Pancreas (tissue), 10 donors: ENCODE measurements around the gene KCND2. TPM values are rescaled to one million over a fixed set of nuclear protein-coding genes. Genes with fewer than 3 reads are reported as not detected.

Experiments
- ATAC-seq, 4 donors: fragments of 200-7000 bp; cut with Tn5 transposase; one replicate each; pipeline versions ENCODE4 v1.8.0 to v1.9.1; 2020; ENCODE audit warnings: mild to moderate bottlenecking in 4 of 4, moderate library complexity in 4 of 4
- DNase-seq, 6 donors: peaks; one replicate each; pipeline ENCODE4 v3.0.0-alpha.2; 2020
- FAIRE-seq: peaks from 2 replicates; lab custom pipeline; 2012; peaks lifted over from hg19 to GRCh38; lab: Jason Lieb, UNC
- H3K27ac ChIP-seq, 4 donors: fragments of 200-600 bp; sonication (generic); 1 replicate in 3 of 4; 2 replicates in 1 of 4; pipeline versions ENCODE4 v1.5.0 to v1.8.0; 2020
- H3K27me3 ChIP-seq, 4 donors: fragments of 200-600 bp; one replicate each; pipeline ENCODE4 v1.8.0; 2021
- H3K36me3 ChIP-seq, 3 donors: fragments of 200-600 bp; sonication (generic) in 1 of 3; one replicate each; pipeline versions ENCODE4 v1.5.0 to v1.8.0; 2020 to 2021
- H3K4me1 ChIP-seq, 3 donors: fragments of 200-600 bp; one replicate each; pipeline ENCODE4 v1.8.0; 2021
- H3K4me3 ChIP-seq, 4 donors: fragments of 200-600 bp; sonication (generic) in 2 of 4; one replicate each; pipeline versions ENCODE4 v1.5.0 to v1.8.0; 2020 to 2021
- H3K9me3 ChIP-seq, 4 donors: fragments of 200-600 bp; one replicate each; pipeline ENCODE4 v1.8.0; 2021
- CTCF ChIP-seq, 4 donors: fragments of 200-600 bp; sonication (generic) in 3 of 4; IDR thresholded peaks; one replicate each; pipeline versions ENCODE4 v1.5.0 to v1.8.0; 2021; ENCODE audit warnings: antibody characterized with exemption in 4 of 4
- WGBS, 2 donors: extraction: QIAGEN DNeasy Blood & Tissue Kit; methylation state at CpG; one replicate each; pipeline ENCODE4 v1.1.7; 2013; 5-methylcytosine and 5-hydroxymethylcytosine counted together
- intact Hi-C, 3 donors: fragments of 100-400 bp; cut with DNase I; formaldehyde crosslinking; loops; one replicate each; pipeline versions ENCODE4 v1.11.1 to v1.14.2; 2022
- polyA plus RNA-seq, 2 donors: library from polyadenylated mRNA; stranded (reverse); fragments of 200-250 nt; gene quantifications; one replicate each; pipeline ENCODE4 v1.2.3, GENCODE V29; 2013
- total RNA-seq, 6 donors: library from RNA; stranded (reverse); fragmentation: NEBNext Ultra II Directional in 4 of 6; extraction: Animal tissue kit (Norgen Biotek cat#: 25700) in 4 of 6; gene quantifications; one replicate each; pipeline versions ENCODE4 v1.2.1 to v1.2.4, GENCODE V29; 2021 to 2023
- donor health status: healthy with polysubstance abuse.
- donor health status: DM: no; HTN: no; CAD: no; lungs with moderate emphysema.
- donor health status: DM: no; HTN: no; CAD: no.
- donor health status: control.
- donor health status: control.
- donor health status: Bipolar disorder and iron deficiency.
- donor health status: DM: yes; HTN: yes; CAD: no.
- donor health status: DM: no; HTN: no; CAD: no.
- donor health status: DM: no; HTN: no; CAD: no.
- donor health status: DM: yes; HTN: yes; CAD: no.

The KCND2 gene
- total and polyA plus RNA-seq, 8 donors = 0.11 to 1.2 (median 0.27) TPM

- no peaks in the 10 kb centered on the region for H3K36me3 ChIP-seq
- intact Hi-C loops = no loop called here
- H3K9me3 ChIP-seq = no peaks in the 10 kb centered on the region
- TF ChIP-seq CTCF (IDR thresholded peaks at IDR 0.05) = no peak
- H3K4me3 ChIP-seq = no peak overlapping the region
- ATAC-seq (no peak), DNase-seq (no peak), FAIRE-seq (no peak)
- no peak overlapping the region for H3K27ac ChIP-seq
- 66 to 80% methylated on average over 2 of the region's 2 CpGs for WGBS, 2 donors
- no peaks in the 10 kb centered on the region for H3K27me3 ChIP-seq
- H3K4me1 ChIP-seq = no peaks in the 10 kb centered on the region
Measured at GRCh38 chr7:120412139-120413050, 139.4 kb downstream of the KCND2 start.

DNA sequence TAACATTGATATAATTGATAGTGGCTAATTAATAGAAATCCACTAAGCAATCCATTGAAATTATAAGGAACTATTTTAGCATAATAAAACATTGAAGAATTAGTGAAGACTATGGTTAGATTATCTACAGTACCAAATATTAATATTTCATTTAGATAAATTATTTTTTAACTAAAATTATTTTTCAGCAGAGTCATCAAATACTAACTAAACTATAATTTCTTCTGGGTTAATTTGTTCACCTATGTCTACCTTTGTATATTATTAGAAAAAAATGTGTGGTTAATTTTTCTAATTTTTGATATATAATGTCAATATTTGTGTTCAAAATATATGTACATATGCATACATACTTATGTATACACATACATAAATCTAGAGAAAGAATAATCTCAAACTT is 140.2 kb downstream of the KCND2 start:
- ATAC-seq = no peak
- no peak for TF ChIP-seq CTCF (IDR thresholded peaks at IDR 0.05)
- intact Hi-C loops = no loop called here
- Histone ChIP-seq H3K4me3 (no peak overlapping the region), H3K36me3 (no peaks in the 10 kb centered on the region), H3K27me3 (no peaks in the 10 kb centered on the region), H3K4me1 (no peaks in the 10 kb centered on the region), H3K27ac (no peak overlapping the region), H3K9me3 (no peaks in the 10 kb centered on the region)
- peak; percentile 76 for FAIRE-seq
- no peak for DNase-seq

- H3K4me3 ChIP-seq = no peak overlapping the region
- intact Hi-C loops = no loop called here
- FAIRE-seq (no peak), ATAC-seq (no peak), DNase-seq (no peak)
- H3K9me3 ChIP-seq = no peaks in the 10 kb centered on the region
- WGBS, 2 donors = 71 to 79% methylated on average over 4 of the region's 4 CpGs
- H3K4me1 ChIP-seq = no peaks in the 10 kb centered on the region
- TF ChIP-seq CTCF (IDR thresholded peaks at IDR 0.05) = no peak
- no peaks in the 10 kb centered on the region for H3K27me3 ChIP-seq
- no peak overlapping the region for H3K27ac ChIP-seq
- no peaks in the 10 kb centered on the region for H3K36me3 ChIP-seq
Measured at GRCh38 chr7:120417244-120417979, 144.4 kb downstream of the KCND2 start.

DNA sequence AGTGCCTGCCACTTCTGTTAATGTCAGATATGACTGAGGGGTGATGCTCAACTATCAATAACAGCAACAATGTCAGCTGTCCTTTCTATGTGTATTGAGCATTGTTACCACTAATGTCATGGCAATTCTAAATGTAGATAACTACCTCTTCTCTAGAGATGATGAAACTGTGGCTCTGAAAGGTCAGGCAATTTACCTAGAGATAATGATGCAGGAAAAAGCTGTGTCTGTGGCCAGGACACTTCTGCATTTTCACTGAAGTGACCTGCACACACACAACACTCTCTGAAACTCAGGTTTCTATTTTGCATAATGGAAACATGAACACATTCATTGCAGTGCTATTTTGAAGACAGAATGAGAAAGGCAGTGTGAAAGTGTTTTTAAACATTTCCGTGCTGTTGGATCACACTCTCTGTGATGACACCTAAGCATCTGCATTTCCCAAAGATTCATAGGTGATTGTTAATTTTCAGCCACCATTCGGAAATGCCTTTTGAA is 148.2 kb downstream of the KCND2 start:
- no peaks in the 10 kb centered on the region for H3K9me3 ChIP-seq
- H3K4me1 ChIP-seq = no peaks in the 10 kb centered on the region
- ATAC-seq (no peak), FAIRE-seq (no peak), DNase-seq (no peak)
- 54 to 78% methylated on average over 2 of the region's 2 CpGs for WGBS, 2 donors
- H3K27ac ChIP-seq = no peak overlapping the region
- H3K36me3 ChIP-seq = no peaks in the 10 kb centered on the region
- intact Hi-C loops = no loop called here
- no peak for TF ChIP-seq CTCF (IDR thresholded peaks at IDR 0.05)
- H3K4me3 ChIP-seq = no peak overlapping the region
- no peaks in the 10 kb centered on the region for H3K27me3 ChIP-seq
